Omental fat pad (tissue), 4 donors: ENCODE results near the gene ZNF79. TPM values are rescaled to one million over a fixed set of nuclear protein-coding genes. Genes with fewer than 3 reads are reported as not detected.
A peak's percentile ranks its signal among the peaks of the same experiment; 100 is the strongest.

Experiments
- ATAC-seq: fragments of 150-250 bp; one replicate; pipeline ENCODE4 v1.9.1; 2016; ENCODE audit warnings: mild to moderate bottlenecking, moderate library complexity; ENCODE audit not compliant: low FRiP score
- DNase-seq: peaks from one replicate; pipeline ENCODE4 v3.0.0-alpha.2; 2019; ENCODE audit warnings: low spot score
- CTCF ChIP-seq, 3 donors: fragments of 450-650 bp; IDR thresholded peaks; one replicate each; pipeline ENCODE4 v1.5.1; 2016 to 2017; ENCODE audit warnings: antibody characterized with exemption in 3 of 3, mild to moderate bottlenecking in 3 of 3, moderate library complexity in 2 of 3
- small RNA-seq: library from RNA; depleted of rRNA; stranded (forward); fragments of <200 nt; gene quantifications from one replicate; pipeline ENCODE3, GENCODE V24; 2016
- total RNA-seq, 4 donors: library from RNA; depleted of rRNA; stranded (reverse); fragments of >200 nt; gene quantifications; one replicate each; pipeline ENCODE4 v1.1.0, GENCODE V29; 2016

Gene ZNF79
- total RNA-seq, 4 donors from 2014 or later = 5.0 to 15.4 (median 6.3) TPM

GRCh38 chr9:127493592-127494303, 69.6 kb downstream of the ZNF79 start:
- ATAC-seq (no peak), DNase-seq (no peak)
- no peak for TF ChIP-seq CTCF (IDR thresholded peaks at IDR 0.05)

- ATAC-seq = no peak
- DNase-seq = no peak
- TF ChIP-seq CTCF (IDR thresholded peaks at IDR 0.05) = no peak
These were observed 70.1 kb downstream of the ZNF79 start for GRCh38 chr9:127494304-127494702.

Small RNA genes lying within 50 kb of the gene (small RNA-seq; reads per million reads assigned to genes)
- gene RF00019 (not detected), gene SNORA65 (124 reads per million, percentile 97 among the genes with 10 or more reads in this experiment)

Other genes starting within 250 kb of the ZNF79 start
- 10 to 100 TPM in 3 of 4 donors, 1 to 10 TPM in 1; 10.0 to 27.0 (median 15.7) TPM for gene GARNL3, start 159.6 kb upstream of the ZNF79 start, total RNA-seq
- gene SLC2A8, start 27.2 kb upstream of the ZNF79 start, total RNA-seq = 10 to 100 TPM; 12.2 to 28.0 (median 17.8) TPM
- 1,000 to 10,000 TPM; 2,044 to 2,498 (median 2,365) TPM for gene RPL12, start 27.0 kb downstream of the ZNF79 start, total RNA-seq
- gene LRSAM1, start 27.1 kb downstream of the ZNF79 start, total RNA-seq = 10 to 100 TPM in 2 of 4 donors, 1 to 10 TPM in 2; 8.3 to 14.6 (median 10.8) TPM
- gene STXBP1, start 187.9 kb downstream of the ZNF79 start, total RNA-seq = 10 to 100 TPM; 47.0 to 81.0 (median 66.4) TPM